Retinal pigment epithelial cell (primary cell): ENCODE results near the gene RASSF5.

ENCODE experiments used
- DNase-seq: peaks from one replicate; pipeline ENCODE4 v3.0.0-alpha.2; 2010; ENCODE audit warnings: low read depth
- H3K4me3 ChIP-seq: 2 replicates; pipeline ENCODE4 v1.5.1; 2011; ENCODE audit warnings: mild to moderate bottlenecking, low read length, control low read depth, moderate library complexity
- CTCF ChIP-seq: conservative IDR thresholded peaks from 2 replicates; pipeline ENCODE4 v1.5.1; 2011; ENCODE audit warnings: low read depth, low read length, control low read depth, inconsistent platforms

Gene RASSF5

DNA sequence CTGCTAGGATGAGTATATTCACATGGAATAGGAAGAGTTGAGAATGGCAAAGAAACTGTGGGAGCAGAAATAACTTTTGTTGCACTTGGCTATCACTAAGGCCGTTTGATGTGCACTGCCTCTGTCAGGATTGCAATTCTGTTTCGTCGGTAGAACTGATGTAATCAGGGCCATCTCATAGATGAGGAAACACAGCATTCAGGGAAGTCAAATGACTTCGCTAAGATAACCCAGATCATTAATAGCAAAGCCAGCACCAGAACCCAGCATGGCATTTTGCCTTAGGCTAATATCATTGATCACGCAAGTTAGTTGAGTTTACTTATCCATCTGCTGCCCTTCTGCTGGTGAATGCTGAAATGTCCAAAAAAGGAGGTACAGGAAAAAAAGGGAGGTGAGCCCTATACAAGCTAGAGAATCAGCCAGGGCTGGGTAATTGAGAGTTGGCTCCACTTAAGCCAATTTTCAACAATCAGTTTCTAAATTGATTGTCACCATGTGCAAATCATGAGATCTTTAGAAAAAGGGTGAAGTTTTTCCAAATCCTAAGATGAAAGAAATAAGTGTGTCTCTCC, 7.6 kb downstream of the RASSF5 start:
- no peak for DNase-seq
- H3K4me3 ChIP-seq, result no peak overlapping the region
- TF ChIP-seq CTCF, result no peak

DNA sequence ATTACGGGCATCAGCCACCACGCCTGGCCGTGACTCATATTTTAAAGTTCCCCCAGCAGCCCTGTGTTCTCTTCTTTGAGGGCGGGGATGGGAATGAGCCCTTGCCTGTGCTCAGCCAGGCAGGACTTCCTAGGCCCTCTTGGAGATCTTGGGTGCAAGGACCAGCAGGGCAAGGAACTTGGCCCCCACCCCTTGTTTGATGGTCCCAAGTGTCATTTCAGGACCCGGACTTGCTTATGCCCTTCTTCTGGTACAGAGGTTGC, 9.3 kb downstream of the RASSF5 start:
- TF ChIP-seq CTCF, result no peak
- H3K4me3 ChIP-seq, result no peak overlapping the region
- DNase-seq, result no peak

- no peak for DNase-seq
- no peak overlapping the region for H3K4me3 ChIP-seq
- TF ChIP-seq CTCF, result no peak
Observed at GRCh38 chr1:206517784-206518183, 10.5 kb downstream of the RASSF5 start.

DNA sequence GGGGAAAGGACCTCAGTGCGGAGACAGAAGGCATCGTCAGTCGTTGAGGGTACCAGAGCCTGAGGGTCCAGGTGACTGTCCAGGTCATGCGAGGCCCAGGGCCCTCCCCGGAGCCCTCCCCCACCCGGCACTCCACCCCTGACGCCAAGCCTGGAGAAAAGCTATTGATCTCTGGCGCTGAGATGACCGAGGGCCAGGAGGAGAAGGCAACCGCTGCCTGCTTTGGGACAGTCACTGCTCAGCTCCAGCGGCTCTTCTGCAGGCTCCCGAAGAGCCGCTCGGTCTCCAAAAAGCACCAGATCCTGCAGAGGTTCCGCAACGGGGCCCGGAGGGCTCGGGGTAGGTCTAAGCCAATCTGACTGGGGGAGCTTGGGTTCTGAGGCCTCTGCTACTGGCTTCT, 10.9 kb downstream of the RASSF5 start:
- H3K4me3 ChIP-seq, result no peak overlapping the region
- no peak for DNase-seq
- no peak for TF ChIP-seq CTCF

DNA sequence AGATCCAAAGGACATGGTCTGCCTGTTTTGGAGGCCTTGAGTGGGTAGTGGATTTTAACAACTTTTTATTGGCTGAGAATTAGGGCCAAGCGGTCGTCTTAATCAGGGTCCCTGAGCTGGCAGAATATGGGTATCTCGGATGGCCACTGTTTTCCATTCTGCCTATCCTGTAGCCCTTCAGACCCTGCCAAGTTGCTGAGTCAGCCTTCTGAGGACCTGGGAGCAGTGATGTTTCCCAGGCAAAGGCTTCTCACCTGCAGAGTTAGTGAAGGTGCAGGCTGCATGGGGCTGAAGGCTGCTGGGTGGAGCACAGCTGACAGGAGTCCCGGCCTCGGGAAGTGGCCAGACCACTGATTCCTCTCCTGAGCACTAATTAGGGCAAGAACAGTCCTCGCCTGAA, 11.4 kb downstream of the RASSF5 start:
- DNase-seq, result no peak

GRCh38 chr1:206521127-206521526, 13.8 kb downstream of the RASSF5 start:
- no peak overlapping the region for H3K4me3 ChIP-seq
- DNase-seq, result no peak
- TF ChIP-seq CTCF, result no peak

More for the DNA sequence above, 11.4 kb downstream of the RASSF5 start:
- H3K4me3 ChIP-seq, result no peak overlapping the region
- TF ChIP-seq CTCF, result no peak

- no peak for TF ChIP-seq CTCF
- no peak for DNase-seq
- H3K4me3 ChIP-seq, result no peak overlapping the region
Observed at GRCh38 chr1:206521694-206522402, 14.5 kb downstream of the RASSF5 start.
